HL-60 (cell line): ENCODE results near the gene ZC3H10.
A peak's percentile ranks its signal among the peaks of the same experiment; 100 is the strongest.

Experiments
- DNase-seq, 2 experiments: peaks; one replicate each; pipeline ENCODE4 v3.0.0-alpha.2; 2010 to 2020; ENCODE audit warnings: low read depth in 1 of 2, low spot score in 1 of 2
- H3K27ac ChIP-seq: fragments of 250-450 bp; sonication (Bioruptor Pico); replicated peaks from 2 replicates; pipeline ENCODE4 v1.5.1; 2020; ENCODE audit warnings: mild to moderate bottlenecking, moderate library complexity
- H3K27me3 ChIP-seq: fragments of 250-450 bp; sonication (Bioruptor Pico); 2 replicates; pipeline ENCODE4 v1.5.1; 2021; ENCODE audit warnings: mild to moderate bottlenecking, moderate library complexity; ENCODE audit not compliant: insufficient read depth, poor library complexity, severe bottlenecking
- H3K4me3 ChIP-seq: replicated peaks from 2 replicates; pipeline ENCODE4 v1.5.1; 2011; ENCODE audit warnings: mild to moderate bottlenecking, control low read depth, low read length; ENCODE audit not compliant: insufficient read depth
- CTCF ChIP-seq: IDR thresholded peaks from one replicate; pipeline ENCODE4 v1.5.1; 2011; ENCODE audit warnings: low read length, control low read depth, inconsistent platforms; ENCODE audit not compliant: insufficient read depth
- GABPA ChIP-seq: IDR thresholded peaks from 2 replicates; pipeline ENCODE4 v1.6.1; 2012; ENCODE audit warnings: low read depth
- POLR2AphosphoS5 ChIP-seq: IDR thresholded peaks from 2 replicates; pipeline ENCODE4 v1.6.1; 2012; ENCODE audit warnings: low read depth
- REST ChIP-seq: IDR thresholded peaks from 2 replicates; pipeline ENCODE4 v1.6.1; 2012; ENCODE audit warnings: low read depth; ENCODE audit not compliant: insufficient replicate concordance
- SPI1 ChIP-seq: IDR thresholded peaks from 2 replicates; pipeline ENCODE4 v1.6.1; 2012; ENCODE audit warnings: low read depth, mild to moderate bottlenecking, borderline replicate concordance

ZC3H10 gene

GRCh38 chr12:56158029-56158925 lies 40.2 kb downstream of the ZC3H10 start, which contains the start of gene MYL6:
MYL6 (plus strand) TSS chr12:56158359; CDS start chr12:56158402, 43 bp downstream.
- H3K27ac ChIP-seq = peak within 1 kb of the TSS; percentile 96
- H3K4me3 ChIP-seq = peak within 1 kb of the TSS; percentile 64
- H3K27me3 ChIP-seq = no peaks in the 10 kb centered on the region
- TF ChIP-seq GABPA = no peak
- peak; percentile 98 for TF ChIP-seq POLR2AphosphoS5
- no peak for TF ChIP-seq CTCF
- TF ChIP-seq REST = peak; percentile 64
- peak; percentile 71; the same call in 1 of the 2 replicates for TF ChIP-seq SPI1
- peak; percentile 97 to 98 for DNase-seq

- peak in 1 of 2 experiments; percentile 76 for DNase-seq
- Histone ChIP-seq H3K27ac (peak overlapping the region; percentile 96), H3K4me3 (peak overlapping the region; percentile 64), H3K27me3 (no peaks in the 10 kb centered on the region)
- peak; percentile 32; the same call in 1 of the 2 replicates for TF ChIP-seq SPI1
- TF ChIP-seq CTCF = no peak
- peak; percentile 35 for TF ChIP-seq POLR2AphosphoS5
These were observed 40.9 kb downstream of the ZC3H10 start for GRCh38 chr12:56158926-56159461.

- Histone ChIP-seq H3K27ac (peak overlapping the region; percentile 96), H3K4me3 (peak overlapping the region; percentile 64), H3K27me3 (no peaks in the 10 kb centered on the region)
- no peak for TF ChIP-seq REST
- TF ChIP-seq POLR2AphosphoS5 = no peak
- no peak for TF ChIP-seq GABPA
- TF ChIP-seq CTCF = no peak
- TF ChIP-seq SPI1 = no peak
- no peak for DNase-seq
These were observed 41.6 kb downstream of the ZC3H10 start for GRCh38 chr12:56159482-56160192.
